GM23248 (cell line): Measurements from ENCODE around the gene SETD5.

Source experiments
- EZH2 ChIP-seq: fragments of 200-600 bp; sonication (generic); IDR thresholded peaks from 2 replicates; pipeline ENCODE4 v1.6.1; 2018; ENCODE audit warnings: antibody characterized with exemption, mild to moderate bottlenecking; ENCODE audit not compliant: insufficient read depth, poor library complexity, severe bottlenecking
- EZH2phosphoT487 ChIP-seq: fragments of 200-600 bp; sonication (generic); IDR thresholded peaks from 2 replicates; pipeline ENCODE4 v1.6.1; 2018; ENCODE audit warnings: antibody characterized with exemption, moderate library complexity, mild to moderate bottlenecking, low read depth; ENCODE audit not compliant: insufficient read depth

GRCh38 chr3:9450991-9451390, 53.6 kb downstream of the SETD5 start:
- no peak for TF ChIP-seq EZH2
- no peak for TF ChIP-seq EZH2phosphoT487
